GM18873 (cell line): Measurements from ENCODE around the gene CCDC102A.

Source experiments
- ATAC-seq: cut with Tn5 transposase; IDR thresholded peaks from one replicate; pipeline ENCODE4 v1.9.1; 2021; ENCODE audit warnings: mild to moderate bottlenecking, moderate library complexity, moderate number of reproducible peaks; ENCODE audit not compliant: unreplicated experiment, low FRiP score

Gene CCDC102A

GRCh38 chr16:57468346-57468745 lies 68.0 kb downstream of the CCDC102A start:
- no peak for ATAC-seq

GRCh38 chr16:57464523-57464922 lies 71.8 kb downstream of the CCDC102A start:
- no peak for ATAC-seq

GRCh38 chr16:57462978-57463362 lies 73.4 kb downstream of the CCDC102A start:
- no peak for ATAC-seq

GRCh38 chr16:57462209-57462977 lies 74.0 kb downstream of the CCDC102A start, which contains the start of gene POLR2C:
POLR2C (plus strand) TSS chr16:57462679; CDS start chr16:57462725, 46 bp downstream.
- ATAC-seq, result peak; percentile 84
